ENCODE data around the gene AGAP1.

The AGAP1 gene

GRCh38 chr2:236026841-236027240 is 533.0 kb downstream of the AGAP1 start:
- DNase-seq, result peak; percentile 39

GRCh38 chr2:236028066-236028465 is 534.2 kb downstream of the AGAP1 start:
- no peak for DNase-seq

- no peak for DNase-seq
These were observed 539.6 kb downstream of the AGAP1 start for GRCh38 chr2:236033462-236033861.

- DNase-seq, result no peak
These were observed 541.1 kb downstream of the AGAP1 start for GRCh38 chr2:236034974-236035373.

DNA sequence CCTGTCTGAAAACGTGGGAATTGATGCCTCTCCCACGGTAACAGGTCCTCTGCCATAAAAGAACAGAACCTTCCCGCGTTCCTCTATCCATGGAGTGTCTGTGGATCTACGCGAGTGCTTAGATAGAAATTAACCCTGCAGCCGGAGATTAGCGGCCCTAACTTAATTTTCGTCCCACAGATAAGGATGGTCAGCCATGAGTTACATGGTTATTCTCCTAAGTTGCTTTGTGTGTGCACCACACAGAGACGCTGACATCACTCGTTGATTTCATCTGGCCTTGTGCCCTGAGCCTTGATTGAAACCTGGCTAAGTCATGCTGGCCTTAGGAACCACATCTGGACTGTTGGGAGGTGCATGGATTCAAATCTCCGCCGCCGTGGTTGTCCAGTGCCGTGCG is 542.2 kb downstream of the AGAP1 start:
- no peak for DNase-seq

DNA sequence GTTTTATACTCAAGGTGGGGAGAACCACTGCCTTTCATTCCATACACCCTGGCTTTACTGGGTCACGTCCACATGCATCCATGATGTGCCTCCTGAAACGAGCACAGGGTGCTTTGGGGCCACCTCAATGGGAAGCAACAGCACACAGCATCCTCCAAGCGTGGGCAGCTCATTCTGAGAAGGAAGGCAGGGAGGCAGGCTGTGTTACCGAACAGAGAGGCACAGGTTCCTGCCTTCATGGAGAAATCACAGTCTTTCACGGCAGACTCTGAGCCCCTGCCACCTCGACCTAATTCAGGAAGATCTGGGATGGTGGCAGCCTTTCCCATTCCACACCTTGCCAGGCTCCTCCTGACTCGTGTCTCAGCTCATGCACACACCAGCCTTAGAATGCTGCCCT is 544.3 kb downstream of the AGAP1 start:
- no peak for DNase-seq

GRCh38 chr2:236040600-236041328 is 546.9 kb downstream of the AGAP1 start:
- DNase-seq, result no peak

DNA sequence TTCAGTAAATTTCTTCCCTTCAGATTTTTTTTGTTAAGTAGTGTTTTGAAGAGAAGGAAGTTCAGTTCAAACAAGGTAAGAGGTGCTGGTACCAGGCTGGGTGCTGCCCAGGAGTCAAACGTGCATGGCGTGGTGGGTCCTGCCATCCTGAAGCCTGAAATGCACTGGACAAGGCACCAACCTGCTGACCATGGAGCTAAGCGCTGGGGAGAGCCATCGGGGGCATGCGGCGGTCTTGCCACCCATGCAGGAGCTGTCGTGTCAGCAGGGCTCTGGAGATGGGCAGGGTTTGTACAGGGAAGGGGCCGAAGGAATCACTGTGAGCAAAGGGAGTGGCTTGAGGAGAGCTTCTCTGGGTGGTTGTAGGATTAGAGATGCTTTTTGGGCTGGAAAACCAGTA is 547.8 kb downstream of the AGAP1 start:
- no peak for DNase-seq

DNA sequence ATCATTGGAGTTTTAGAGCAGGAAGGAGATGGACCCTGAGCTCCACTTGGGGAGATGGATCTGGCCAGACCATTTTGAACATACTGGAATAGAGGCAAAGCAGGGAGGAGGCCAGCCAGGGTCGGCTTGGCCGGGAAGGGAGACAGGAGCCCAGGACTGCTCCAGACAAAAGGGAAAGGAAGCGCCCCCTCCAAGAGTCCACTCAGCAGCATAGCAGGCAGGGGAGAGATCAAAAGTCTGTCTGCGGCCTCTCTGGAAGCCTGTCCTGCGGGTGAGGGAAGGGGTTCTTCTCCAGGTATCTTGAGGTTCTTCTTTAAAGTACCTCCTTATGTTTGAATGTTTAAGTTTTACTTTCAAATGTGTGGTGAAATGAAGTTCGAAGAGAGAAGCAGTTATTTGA is 548.2 kb downstream of the AGAP1 start:
- DNase-seq, result no peak

DNA sequence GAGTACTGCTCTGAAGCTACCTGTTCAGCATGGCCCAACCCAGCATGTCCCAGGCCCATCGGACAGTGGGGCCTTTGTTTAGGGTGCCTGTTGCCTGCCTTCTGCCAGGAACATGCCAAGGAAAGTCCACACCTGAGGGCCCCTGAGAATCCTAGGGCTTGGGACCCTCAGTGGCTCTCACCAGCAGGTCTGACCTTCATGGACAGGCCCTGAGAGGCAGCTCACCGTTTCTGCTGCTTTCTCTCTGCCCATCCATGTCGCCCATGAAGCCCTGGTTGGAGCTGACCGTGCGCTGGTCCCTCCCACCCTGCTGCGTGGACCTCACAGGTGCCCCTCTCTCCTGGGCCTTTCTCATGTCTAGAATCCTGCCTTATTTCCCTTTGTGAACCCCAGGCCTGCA is 550.3 kb downstream of the AGAP1 start:
- DNase-seq, result no peak

DNA sequence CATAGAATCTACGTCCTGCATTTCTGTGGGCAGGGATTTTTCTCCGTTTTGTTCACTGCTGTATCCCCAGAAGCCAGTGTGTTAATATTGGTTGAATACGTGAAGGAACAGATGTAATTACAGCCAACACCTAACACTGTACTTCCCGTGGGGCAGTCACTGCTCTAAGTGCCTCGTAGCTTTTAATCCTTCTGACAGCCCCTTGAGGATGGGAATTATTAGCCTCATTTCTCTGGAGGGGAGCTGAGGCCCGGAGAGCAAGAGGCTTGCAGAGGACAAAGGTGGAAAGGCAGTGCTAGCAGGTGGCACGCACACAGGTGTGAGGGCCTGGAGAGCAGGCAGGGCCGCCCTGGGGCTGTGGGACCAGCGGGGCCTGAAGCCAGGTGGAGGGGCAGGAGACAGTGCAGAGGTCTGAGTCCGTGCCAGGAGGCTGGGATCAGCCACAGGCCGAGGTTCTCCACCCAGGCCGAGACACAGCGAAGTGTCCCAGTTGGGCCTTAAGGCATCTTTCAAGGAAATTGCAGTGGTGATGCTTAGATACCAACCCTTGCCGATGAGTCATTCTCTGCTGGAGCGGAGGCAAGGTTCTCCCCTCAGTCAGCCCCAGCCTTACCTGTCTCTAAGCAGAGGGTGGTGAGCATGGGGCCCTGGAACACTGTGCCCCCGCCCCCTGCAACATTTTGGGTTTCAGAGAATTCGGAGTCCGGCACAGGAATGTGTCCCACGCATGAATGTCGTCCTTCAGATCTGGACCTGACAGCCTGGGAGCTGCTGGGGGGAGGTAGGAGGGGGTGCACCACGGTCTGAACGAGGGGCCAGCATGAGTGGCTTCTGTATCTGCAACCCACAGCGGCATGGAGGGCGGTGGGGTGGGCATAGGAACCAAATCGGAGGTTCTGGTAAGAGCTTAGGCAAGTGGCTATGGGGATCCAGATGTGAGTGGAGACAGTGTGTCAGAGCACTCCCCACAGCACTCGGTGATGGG is 551.7 kb downstream of the AGAP1 start:
- no peak for DNase-seq

DNA sequence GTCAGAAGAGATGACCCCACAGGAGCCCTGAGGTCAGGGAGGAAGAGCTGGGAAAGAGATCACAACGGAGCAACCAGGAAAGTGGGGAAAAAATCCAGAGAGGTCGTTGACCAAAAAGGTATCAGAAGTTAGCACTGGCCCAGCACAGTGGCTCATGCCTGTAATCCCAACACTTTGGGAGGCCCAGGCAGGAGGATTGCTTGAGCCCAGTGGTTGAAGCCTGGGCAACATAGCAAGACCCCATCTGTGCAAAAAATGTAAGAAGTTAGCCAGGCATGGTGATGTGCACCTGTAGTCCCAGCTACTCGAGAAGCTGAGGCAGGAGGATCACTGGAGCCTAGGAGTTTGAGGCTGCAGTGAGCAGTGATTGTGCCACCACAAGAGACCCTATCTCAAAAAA is 552.9 kb downstream of the AGAP1 start:
- no peak for DNase-seq

- DNase-seq, result no peak
These were observed 553.3 kb downstream of the AGAP1 start for GRCh38 chr2:236047176-236047575.

DNA sequence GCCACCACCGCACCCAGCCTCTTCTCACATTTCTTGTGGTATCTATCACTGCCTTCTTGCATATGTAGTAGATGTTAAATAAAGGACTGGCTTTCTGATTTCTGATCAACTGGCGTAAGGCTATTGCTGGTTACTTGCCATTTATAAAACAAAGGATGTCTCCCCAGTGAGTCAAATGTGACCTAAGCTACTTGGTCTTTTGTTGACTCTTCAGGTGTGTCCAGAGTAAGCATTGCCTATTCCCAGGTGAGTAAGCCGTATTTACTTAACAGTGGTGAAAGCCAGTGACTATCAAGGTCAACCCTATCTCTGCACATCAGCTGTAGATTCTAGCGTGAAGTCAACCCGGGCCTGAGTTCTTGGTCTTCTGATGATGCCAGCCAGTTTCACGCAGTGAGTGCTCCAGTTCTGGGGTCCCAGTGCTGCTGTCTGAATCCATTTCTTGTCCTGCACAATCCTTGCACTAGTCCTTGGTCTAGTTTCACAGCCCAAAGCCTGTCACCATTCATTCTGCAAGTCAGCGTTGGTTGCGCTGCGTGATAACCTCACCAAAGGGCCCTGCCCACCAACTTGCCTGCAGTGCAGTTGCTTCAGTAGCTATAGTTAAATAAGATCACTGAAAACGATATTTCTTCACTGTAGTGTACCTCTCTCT is 554.2 kb downstream of the AGAP1 start:
- DNase-seq, result no peak

- DNase-seq, result no peak
These were observed 556.1 kb downstream of the AGAP1 start for GRCh38 chr2:236049981-236050380.

DNA sequence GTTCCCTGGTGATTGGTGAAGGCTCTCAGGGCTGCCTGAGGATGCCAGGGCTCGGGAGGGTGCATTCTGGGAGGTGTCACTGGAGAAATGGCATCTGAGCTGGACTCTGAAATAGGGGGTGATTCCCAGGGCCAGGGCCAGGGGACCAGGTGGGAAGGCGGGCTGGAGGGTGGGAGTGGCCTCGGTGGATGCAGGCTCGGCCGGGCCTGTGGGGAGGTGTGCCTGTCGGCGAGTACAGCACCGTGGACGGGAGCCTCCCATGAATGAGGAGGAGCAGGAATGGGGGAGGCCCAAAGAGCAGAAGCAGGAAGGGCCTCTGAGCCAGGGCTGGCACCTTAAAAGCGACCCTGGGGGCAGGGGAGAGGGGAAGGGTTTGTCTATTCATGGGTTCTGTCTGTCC is 557.5 kb downstream of the AGAP1 start:
- DNase-seq, result no peak

DNA sequence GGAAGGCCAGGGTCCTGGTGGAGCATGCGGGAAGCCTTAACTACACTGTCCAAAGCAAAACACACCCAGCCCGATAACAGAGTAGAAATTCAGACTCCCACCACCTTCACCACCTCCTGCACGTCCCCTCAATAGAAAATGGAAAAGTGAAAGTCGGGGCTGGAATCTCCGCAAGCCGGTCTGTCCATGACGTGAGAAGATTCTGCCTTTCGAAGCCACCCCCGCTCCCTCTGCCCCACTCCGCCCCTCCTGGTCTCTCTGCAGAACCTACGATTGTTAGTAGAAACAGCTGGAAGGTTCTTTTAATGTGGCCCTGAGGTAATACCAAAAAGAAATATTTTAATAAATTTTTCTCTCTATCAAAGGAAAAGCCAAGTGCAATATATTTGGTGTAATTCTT is 558.0 kb downstream of the AGAP1 start:
- DNase-seq, result no peak

DNA sequence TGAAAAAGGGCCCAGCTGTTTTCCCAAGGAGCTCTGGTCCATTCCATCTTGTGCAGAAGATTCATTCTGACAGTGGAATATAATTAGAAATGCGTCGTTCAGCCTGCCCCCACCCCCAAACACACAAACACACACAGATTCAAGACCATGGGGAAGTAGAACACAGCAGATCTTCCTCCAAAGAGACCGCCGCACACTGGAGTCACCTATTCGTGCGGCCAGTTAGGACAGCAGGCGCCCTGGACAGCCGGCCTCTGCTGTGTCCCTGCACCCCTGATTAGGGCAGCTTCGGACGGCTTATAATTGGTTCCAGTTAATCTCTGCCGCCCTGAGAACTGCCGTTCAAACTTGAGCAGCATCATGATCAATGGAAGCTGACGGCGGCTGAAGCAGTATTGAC is 558.4 kb downstream of the AGAP1 start:
- no peak for DNase-seq

- peak; percentile 57 for DNase-seq
These were observed 559.3 kb downstream of the AGAP1 start for GRCh38 chr2:236052926-236053821.

- no peak for DNase-seq
These were observed 560.3 kb downstream of the AGAP1 start for GRCh38 chr2:236054125-236054524.

GRCh38 chr2:236054621-236055305 is 560.9 kb downstream of the AGAP1 start:
- DNase-seq, result peak; percentile 81

GRCh38 chr2:236055471-236055870 is 561.6 kb downstream of the AGAP1 start:
- no peak for DNase-seq
